Mesothelial cell of epicardium (in vitro differentiated cells): ENCODE measurements around the gene NDUFS2. TPM values are rescaled to one million over a fixed set of nuclear protein-coding genes. Genes with fewer than 3 reads are reported as not detected.

Source experiments
- DNase-seq, 2 experiments: peaks; one replicate each; pipeline ENCODE4 v3.0.0; 2021; ENCODE audit warnings: low spot score in 2 of 2; ENCODE audit not compliant: unreplicated experiment in 2 of 2
- H3K27ac Mint-ChIP-seq: 2 replicates; pipeline ENCODE4 v1.8.0; 2021; ENCODE audit warnings: mixed read lengths
- H3K27me3 Mint-ChIP-seq: 2 replicates; pipeline ENCODE4 v1.8.0; 2021; ENCODE audit warnings: low read depth, mixed read lengths
- H3K36me3 Mint-ChIP-seq: 2 replicates; pipeline ENCODE4 v1.8.0; 2021; ENCODE audit warnings: mixed read lengths
- H3K4me1 Mint-ChIP-seq: 2 replicates; pipeline ENCODE4 v1.8.0; 2021; ENCODE audit warnings: mixed read lengths
- H3K4me3 Mint-ChIP-seq: 2 replicates; pipeline ENCODE4 v1.8.0; 2021; ENCODE audit warnings: mild to moderate bottlenecking, moderate library complexity, mixed read lengths
- H3K9me3 Mint-ChIP-seq: 2 replicates; pipeline ENCODE4 v1.8.0; 2021; ENCODE audit warnings: mixed read lengths
- total RNA-seq: library from RNA; stranded (reverse); gene quantifications from 3 replicates; pipeline ENCODE4 v1.2.1, GENCODE V29; 2021
- TF ChIP-seq, protein P1 (sequence below): fragments of 200-600 bp; sonication (generic); IDR thresholded peaks from one replicate; pipeline ENCODE4 v1.5.0; 2021; ENCODE audit warnings: antibody characterized with exemption; ENCODE audit not compliant: unreplicated experiment

The NDUFS2 gene
- total RNA-seq, 1 donor from 2014 or later: 70.1 TPM

DNA sequence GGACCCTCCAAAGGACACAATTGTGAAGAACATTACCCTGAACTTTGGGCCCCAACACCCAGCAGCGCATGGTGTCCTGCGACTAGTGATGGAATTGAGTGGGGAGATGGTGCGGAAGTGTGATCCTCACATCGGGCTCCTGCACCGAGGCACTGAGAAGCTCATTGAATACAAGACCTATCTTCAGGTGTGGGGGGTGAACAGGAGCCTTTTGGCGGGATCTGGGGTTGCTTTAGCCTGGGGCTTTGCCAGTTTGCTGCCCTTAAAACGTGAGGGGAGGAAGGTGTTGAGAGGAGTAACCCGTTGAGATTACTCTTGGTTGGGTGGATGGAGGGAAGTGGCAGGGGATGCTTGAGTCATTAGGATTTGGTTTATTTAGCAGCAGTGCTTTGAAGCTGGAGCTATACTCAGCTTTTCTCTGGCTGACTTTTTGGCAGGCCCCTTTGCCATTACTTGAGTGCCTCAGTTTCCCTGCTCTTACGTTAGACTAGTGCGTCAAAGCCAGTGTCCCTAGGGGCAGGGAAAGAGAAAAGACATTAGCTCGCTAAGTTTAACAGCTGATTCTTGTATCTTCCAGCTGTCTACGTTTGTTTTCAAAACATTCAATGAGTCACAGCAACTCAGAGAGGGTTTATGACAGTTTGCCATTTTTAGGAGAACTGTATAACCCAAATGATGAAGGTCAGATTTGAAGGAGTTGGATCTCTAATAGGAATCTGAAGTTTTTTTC lies 4.4 kb downstream of the NDUFS2 start:
- Mint-ChIP-seq H3K4me3 (no peak overlapping the region), H3K9me3 (no peaks in the 10 kb centered on the region), H3K36me3 (peaks cover 35% of the 10 kb centered on the region), H3K27ac (no peak overlapping the region), H3K27me3 (no peaks in the 10 kb centered on the region), H3K4me1 (peaks cover 15% of the 10 kb centered on the region)
- TF ChIP-seq, protein P1, sequence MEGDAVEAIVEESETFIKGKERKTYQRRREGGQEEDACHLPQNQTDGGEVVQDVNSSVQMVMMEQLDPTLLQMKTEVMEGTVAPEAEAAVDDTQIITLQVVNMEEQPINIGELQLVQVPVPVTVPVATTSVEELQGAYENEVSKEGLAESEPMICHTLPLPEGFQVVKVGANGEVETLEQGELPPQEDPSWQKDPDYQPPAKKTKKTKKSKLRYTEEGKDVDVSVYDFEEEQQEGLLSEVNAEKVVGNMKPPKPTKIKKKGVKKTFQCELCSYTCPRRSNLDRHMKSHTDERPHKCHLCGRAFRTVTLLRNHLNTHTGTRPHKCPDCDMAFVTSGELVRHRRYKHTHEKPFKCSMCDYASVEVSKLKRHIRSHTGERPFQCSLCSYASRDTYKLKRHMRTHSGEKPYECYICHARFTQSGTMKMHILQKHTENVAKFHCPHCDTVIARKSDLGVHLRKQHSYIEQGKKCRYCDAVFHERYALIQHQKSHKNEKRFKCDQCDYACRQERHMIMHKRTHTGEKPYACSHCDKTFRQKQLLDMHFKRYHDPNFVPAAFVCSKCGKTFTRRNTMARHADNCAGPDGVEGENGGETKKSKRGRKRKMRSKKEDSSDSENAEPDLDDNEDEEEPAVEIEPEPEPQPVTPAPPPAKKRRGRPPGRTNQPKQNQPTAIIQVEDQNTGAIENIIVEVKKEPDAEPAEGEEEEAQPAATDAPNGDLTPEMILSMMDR: no peak
- DNase-seq: no peak

DNA sequence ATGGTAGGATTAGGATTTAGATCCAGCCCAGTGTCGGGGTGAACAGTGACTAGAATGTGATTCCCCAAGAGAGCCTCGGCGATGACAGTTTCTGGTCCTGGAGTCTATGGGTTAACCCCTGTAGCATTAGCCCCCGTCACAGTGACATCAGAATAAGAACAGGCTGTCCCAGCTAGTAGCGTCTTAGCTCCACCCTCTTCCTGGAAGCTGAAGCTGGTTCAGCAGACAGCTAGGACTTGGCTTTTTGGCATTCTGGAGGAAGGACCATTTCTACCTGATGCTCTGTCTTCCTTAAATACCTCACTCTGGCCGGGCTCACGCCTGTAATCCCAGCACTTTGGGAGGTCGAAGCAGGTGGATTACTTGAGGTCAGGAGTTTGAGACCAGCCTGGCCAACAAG lies 5.0 kb downstream of the NDUFS2 start:
- TF ChIP-seq, protein P1: no peak
- DNase-seq: no peak
- Mint-ChIP-seq H3K27ac (no peak overlapping the region), H3K27me3 (no peaks in the 10 kb centered on the region), H3K36me3 (peaks cover 40% of the 10 kb centered on the region), H3K9me3 (no peaks in the 10 kb centered on the region), H3K4me1 (peaks cover 12% of the 10 kb centered on the region), H3K4me3 (no peak overlapping the region)

DNA sequence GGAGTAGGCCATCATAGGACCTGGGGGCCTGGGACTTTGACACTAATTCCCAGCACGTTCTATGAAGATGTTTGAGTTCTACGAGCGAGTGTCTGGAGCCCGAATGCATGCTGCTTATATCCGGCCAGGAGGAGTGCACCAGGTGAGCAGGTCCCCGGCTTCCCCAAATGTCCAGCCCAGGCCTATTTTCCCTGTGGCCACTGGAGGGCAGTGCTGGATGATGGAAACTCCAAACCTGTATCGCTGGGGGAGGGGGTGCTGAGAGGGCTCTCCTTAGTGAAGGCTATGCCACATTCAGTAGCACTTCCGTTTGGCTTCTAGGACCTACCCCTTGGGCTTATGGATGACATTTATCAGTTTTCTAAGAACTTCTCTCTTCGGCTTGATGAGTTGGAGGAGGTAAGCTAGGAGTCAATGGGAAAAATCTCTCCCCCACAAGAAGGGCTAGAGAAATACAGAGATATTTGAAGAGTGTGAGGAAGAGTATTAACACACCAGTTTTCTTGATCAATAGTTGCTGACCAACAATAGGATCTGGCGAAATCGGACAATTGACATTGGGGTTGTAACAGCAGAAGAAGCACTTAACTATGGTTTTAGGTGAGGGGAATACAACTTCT lies 7.7 kb downstream of the NDUFS2 start:
- TF ChIP-seq, protein P1: peak; percentile 81
- H3K4me1 Mint-ChIP-seq: peaks cover 3% of the 10 kb centered on the region
- peak; percentile 62 to 78 for DNase-seq
- no peaks in the 10 kb centered on the region for H3K9me3 Mint-ChIP-seq
- H3K4me3 Mint-ChIP-seq: no peak overlapping the region
- peaks cover 46% of the 10 kb centered on the region for H3K36me3 Mint-ChIP-seq
- H3K27ac Mint-ChIP-seq: no peak overlapping the region
- H3K27me3 Mint-ChIP-seq: no peaks in the 10 kb centered on the region

DNA sequence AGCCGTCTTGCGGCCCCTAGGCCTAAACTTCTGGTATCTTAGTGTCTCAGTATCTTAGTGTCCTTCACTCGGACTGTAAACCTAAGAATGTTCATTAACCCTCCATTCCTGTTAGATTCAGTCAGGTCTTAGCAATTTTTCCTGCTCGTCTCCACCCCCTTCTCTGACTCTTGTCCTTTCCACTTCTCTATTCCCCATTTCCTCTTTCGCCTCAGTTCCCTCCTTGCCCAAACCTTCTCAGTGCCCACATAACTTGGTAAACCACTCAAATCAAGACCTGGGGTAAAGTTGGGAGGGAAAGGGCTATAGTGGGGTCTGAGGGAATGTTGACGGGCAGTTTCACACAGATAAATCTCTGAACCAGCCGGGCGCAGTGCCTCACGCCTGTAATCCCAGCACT lies 12.2 kb downstream of the NDUFS2 start:
- Mint-ChIP-seq H3K4me1 (no peaks in the 10 kb centered on the region), H3K27ac (no peak overlapping the region)

DNA sequence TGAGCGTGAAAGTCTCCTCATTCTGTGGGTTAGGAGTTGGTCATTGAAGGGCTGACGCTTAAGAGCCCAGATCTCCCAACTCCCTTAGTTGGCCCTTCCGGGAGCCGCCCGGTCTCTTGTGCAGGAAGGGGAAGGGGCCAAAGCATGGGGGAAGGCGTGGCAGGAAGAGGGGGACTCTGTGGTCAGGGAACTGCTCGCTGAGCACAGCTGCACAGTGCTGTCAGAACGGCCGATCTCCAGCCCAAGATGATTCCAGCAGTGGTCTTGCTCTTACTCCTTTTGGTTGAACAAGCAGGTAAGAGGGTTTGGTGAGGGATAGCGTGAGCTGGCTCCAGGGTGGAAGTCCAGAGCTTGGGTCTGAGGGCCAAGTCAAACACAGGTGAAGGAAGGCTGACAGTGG lies 12.9 kb downstream of the NDUFS2 start, which contains the start of gene FCER1G:
Gene FCER1G (plus strand): TSS at position 220 of the 400 bp plus-strand sequence. CDS start 27 bp downstream, at position 247.
- no peak for DNase-seq
- TF ChIP-seq, protein P1: no peak
- no peak within 1 kb of the TSS for H3K27ac Mint-ChIP-seq
- no peaks in the 10 kb centered on the region for H3K9me3 Mint-ChIP-seq
- H3K4me3 Mint-ChIP-seq: no peak within 1 kb of the TSS
- H3K27me3 Mint-ChIP-seq: no peaks in the 10 kb centered on the region
- no peaks in the 10 kb centered on the region for H3K4me1 Mint-ChIP-seq
- peaks cover 30% of the 10 kb centered on the region for H3K36me3 Mint-ChIP-seq

More for the DNA sequence above, 12.2 kb downstream of the NDUFS2 start:
- H3K27me3 Mint-ChIP-seq: no peaks in the 10 kb centered on the region
- no peak overlapping the region for H3K4me3 Mint-ChIP-seq
- no peak for DNase-seq
- no peaks in the 10 kb centered on the region for H3K9me3 Mint-ChIP-seq
- TF ChIP-seq, protein P1: no peak
- H3K36me3 Mint-ChIP-seq: peaks cover 36% of the 10 kb centered on the region
